Activated T-cell treated with anti-CD3 and anti-CD28 coated beads for 4 hours (primary cell): ENCODE measurements around the gene OR51A4.
"Not testable (repeated sequence)": the region's sequence is repeated elsewhere in the genome, so short reads cannot be mapped to it uniquely, and the experiment has no call there.

Experiments used
- DNase-seq: peaks from one replicate; pipeline ENCODE4 v3.0.0-alpha.2; 2020

Gene OR51A4, protein sequence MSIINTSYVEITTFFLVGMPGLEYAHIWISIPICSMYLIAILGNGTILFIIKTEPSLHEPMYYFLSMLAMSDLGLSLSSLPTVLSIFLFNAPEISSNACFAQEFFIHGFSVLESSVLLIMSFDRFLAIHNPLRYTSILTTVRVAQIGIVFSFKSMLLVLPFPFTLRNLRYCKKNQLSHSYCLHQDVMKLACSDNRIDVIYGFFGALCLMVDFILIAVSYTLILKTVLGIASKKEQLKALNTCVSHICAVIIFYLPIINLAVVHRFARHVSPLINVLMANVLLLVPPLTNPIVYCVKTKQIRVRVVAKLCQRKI

GRCh38 chr11:4947505-4947904 lies at the start of gene OR51A4:
Gene OR51A4 (minus strand): TSS chr11:4947605. CDS start chr11:4947100, 505 bp downstream.
- DNase-seq, result no peak

GRCh38 chr11:4994551-4994950 lies 47.1 kb upstream of the OR51A4 start, which contains the start of gene OR51L1:
Gene OR51L1 (plus strand): TSS chr11:4994851. CDS start chr11:4998983, 4,132 bp downstream.
- no peak for DNase-seq

GRCh38 chr11:4991060-4991459 lies 43.7 kb upstream of the OR51A4 start:
- no peak for DNase-seq

DNA sequence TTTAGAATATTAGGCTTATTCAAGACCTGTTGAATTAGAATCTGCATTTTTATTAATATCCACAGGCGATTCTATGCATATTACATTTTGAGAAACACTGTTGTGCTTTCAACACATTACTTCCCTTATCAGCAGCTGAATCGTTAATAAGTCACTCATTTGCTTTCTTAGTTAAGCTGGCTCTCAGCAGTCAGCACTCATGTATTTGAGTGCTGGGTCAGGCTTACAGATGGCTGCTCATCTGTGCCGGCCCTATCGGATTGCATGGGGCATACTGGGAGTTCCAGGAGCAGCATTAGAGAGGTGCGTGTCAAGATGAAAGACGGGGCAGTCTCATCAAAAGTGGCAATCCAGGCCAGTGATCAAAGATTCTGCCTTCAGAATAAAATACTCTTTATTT lies 36.4 kb upstream of the OR51A4 start:
- DNase-seq, result no peak

DNA sequence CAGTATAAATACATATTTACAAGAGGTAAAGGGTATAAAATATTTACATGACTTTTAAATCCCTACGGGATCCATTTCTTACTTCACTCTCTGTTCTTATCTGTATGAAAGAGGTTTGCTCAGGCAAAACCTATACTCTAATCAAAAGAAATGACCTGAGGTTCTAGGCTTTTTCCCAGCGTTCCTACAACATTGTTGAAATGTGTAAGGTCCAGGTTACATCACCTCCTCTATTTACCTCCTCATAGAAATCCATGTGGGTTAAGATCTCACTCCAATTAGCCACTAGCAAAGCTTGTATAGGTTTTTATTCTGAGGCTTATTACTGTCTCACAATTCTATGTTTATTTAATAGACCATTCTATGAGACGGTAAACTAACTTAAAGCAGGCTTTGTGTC lies 35.3 kb upstream of the OR51A4 start:
- DNase-seq, result no peak

- DNase-seq, result no peak
Observed at GRCh38 chr11:4979036-4979435, 31.6 kb upstream of the OR51A4 start.

DNA sequence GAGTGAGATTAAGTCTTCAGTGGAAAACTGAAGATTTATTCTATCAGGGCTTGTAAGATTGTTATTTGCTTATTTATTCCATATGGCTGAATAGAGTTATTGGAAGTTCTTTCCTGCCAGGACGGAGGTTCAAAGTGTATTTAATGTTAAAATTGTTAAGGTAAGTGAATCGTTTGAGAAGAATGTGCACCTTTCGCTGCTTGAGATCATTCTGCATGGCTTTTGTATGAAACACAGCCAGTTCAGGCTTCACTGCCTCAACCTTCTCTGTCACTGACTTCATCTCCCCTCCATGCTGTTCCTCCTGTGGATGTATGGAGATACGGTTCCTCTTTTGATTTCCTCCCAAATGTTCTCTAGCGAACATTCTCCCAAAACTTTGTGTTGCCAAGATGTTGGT lies 28.0 kb upstream of the OR51A4 start:
- no peak for DNase-seq

DNA sequence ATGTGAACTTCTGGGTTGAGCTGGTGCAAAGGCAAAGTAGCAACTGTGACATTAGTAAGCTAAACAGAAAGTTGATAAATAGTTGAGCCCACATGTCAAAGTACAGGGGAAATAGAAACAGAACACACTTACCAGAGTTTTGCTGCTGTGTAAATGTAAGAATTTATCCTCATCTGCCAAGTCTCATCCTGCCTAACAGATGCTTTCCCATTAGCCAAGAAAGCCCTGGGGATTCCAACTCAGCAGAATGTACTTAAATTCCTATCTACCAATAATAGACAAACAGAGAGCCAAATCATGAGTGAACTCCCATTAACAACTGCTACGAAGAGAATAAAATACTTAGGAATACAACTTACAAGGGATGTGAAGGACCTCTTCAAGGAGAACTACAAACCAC lies 15.4 kb upstream of the OR51A4 start:
- no peak for DNase-seq

DNA sequence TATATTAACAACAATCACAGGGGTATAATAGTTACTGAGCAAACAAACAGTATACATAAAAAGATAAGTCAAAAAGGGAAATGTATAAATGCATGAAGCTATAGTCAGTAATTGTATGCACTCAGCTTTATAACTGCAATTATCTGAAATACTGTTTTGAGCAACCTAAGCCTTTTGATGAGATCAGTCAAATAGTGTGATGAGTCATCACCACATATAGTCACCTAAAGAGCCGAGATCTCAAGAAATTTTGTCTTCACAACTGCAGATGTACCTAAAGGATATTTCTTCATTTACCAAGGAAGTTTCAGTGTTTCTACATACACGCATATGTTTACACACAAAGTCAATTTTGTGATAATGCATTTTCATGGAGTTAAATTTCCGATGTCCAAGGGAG lies 13.5 kb upstream of the OR51A4 start:
- no peak for DNase-seq

- no peak for DNase-seq
Observed at GRCh38 chr11:4957396-4957795, 10.0 kb upstream of the OR51A4 start.

GRCh38 chr11:4955613-4956012 lies 8.2 kb upstream of the OR51A4 start, which contains the start of gene OR51A2:
Gene OR51A2 (minus strand): TSS chr11:4955713. CDS start chr11:4955713, 0 bp downstream.
- DNase-seq, result not testable (repeated sequence)

DNA sequence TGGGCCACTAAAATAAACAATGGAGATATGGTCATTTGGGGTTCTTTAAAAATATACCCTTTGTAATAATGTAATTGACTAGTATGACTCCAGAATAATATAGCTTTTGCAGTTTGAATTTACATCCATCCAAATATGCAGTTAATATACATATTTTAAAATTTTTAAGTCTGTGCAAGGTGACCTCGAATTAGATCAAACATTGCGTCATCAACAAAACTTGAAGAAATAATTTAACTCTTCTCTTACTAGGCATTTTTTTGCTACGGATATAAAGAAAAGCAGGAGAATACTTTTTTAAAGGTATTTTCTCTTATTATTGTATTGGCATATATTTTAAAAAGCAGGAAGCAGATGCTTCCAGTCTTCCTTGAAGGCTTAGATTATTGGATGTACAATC lies 10.7 kb downstream of the OR51A4 start:
- no peak for DNase-seq

GRCh38 chr11:4932751-4933150 lies 14.7 kb downstream of the OR51A4 start:
- no peak for DNase-seq

GRCh38 chr11:4926608-4927007 lies 20.8 kb downstream of the OR51A4 start:
- DNase-seq, result no peak

- no peak for DNase-seq
Observed at GRCh38 chr11:4924239-4924638, 23.2 kb downstream of the OR51A4 start, which contains the start of gene OR51G1. Gene OR51G1 (minus strand): TSS chr11:4924339. CDS start chr11:4924339, 0 bp downstream.

GRCh38 chr11:4922304-4922703 lies 25.1 kb downstream of the OR51A4 start:
- DNase-seq, result no peak

DNA sequence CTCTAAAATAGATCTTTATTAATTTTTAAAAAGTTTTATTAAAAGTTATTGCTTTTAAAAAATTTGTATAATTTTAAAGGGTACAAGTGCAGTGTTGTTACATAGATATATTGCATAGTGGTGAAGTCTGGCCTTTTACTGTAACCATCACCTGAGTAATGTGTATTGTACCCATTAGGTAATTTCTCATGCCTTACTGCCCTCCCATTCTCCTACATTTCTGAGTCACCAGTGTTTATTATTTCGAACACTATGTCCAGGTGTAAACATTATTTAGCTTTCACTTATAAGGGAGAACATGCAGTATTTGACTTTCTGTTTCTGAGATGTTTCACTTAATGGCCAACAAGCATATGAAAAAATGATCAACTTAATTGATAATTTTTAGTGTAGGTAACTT lies 25.6 kb downstream of the OR51A4 start:
- no peak for DNase-seq

- no peak for DNase-seq
Observed at GRCh38 chr11:4919250-4919649, 28.2 kb downstream of the OR51A4 start, which contains the start of gene OR51G2. Gene OR51G2 (minus strand): TSS chr11:4919350. CDS start chr11:4915663, 3,687 bp downstream.

DNA sequence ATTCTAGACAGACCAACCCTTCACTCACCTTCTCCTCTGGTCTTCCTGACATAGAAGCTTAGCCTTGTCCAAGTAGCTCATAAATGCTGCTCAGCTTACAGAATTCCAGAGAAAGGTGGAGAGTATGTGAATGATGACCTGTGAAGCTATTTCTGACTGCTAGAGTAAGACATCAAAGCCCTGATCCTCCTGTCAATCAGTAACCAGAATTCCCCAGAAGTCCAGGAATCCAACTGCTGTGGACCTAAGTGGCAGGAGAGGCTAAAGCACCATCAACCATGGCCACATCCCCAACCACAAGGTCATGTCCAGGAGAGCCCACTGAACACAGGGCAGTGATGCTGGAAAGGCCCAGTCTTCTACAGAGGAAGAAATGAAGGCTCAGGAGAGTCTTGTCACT lies 30.8 kb downstream of the OR51A4 start:
- no peak for DNase-seq

DNA sequence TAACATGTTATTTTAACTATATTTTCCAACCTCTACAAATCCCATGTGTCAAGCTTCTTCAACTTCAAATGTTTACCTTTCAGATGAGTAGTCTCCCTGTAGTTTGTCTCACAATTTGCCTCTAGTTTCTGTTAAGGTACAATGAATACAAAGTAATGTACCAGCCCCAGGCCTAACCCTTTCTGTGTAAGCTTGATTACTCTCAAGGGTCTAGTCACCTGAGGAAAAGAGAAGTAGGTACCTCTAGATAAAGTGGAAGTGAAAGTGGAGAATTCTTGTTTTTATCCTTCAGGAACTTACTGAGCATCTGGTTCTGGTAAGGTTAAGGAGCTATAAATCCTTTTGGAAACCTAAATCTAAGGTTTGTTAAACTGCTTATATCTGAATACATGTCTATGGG lies 43.9 kb downstream of the OR51A4 start, which contains the start of gene OR51A7:
OR51A7 (plus strand) TSS at position 300 of the 400 bp plus-strand sequence. CDS start 3,587 bp downstream, outside the sequence.
- no peak for DNase-seq
